ENCODE data around the gene UGCG. TPM values are rescaled to one million over a fixed set of nuclear protein-coding genes. Genes with fewer than 3 reads are reported as not detected.
"Not testable (repeated sequence)": the region's sequence is repeated elsewhere in the genome, so short reads cannot be mapped to it uniquely, and the experiment has no call there.

Gene UGCG
- total RNA-seq, 2 experiments from 2014 or later, result 21.8 to 23.2 TPM

- peaks cover 68% of the 10 kb centered on the region for H3K36me3 Mint-ChIP-seq (ENCODE audit: low read depth)
- no peak overlapping the region for H3K4me3 Mint-ChIP-seq
- peaks cover 24% of the 10 kb centered on the region for H3K4me1 Mint-ChIP-seq
- H3K27me3 Mint-ChIP-seq, result no peaks in the 10 kb centered on the region
- POLR2A ChIA-PET, result no interaction called here
- no peak for DNase-seq
- H3K27ac Mint-ChIP-seq, result no peak overlapping the region
- CTCF ChIA-PET, result interaction anchor here (1.7 to 2.9 kb wide), 4 partner anchors 8 to 21 kb away, joined by 4 to 9 read pairs (median 6); no protein-coding TSS in a partner anchor
- H3K9me3 Mint-ChIP-seq, result peaks cover 12% of the 10 kb centered on the region
These were observed 39.8 kb downstream of the UGCG start for GRCh38 chr9:111936391-111936790.

GRCh38 chr9:111937301-111937700, 40.7 kb downstream of the UGCG start:
- peak overlapping the region; percentile 76 for H3K27ac Mint-ChIP-seq
- no peak overlapping the region for H3K4me3 Mint-ChIP-seq

GRCh38 chr9:111937781-111938426, 41.3 kb downstream of the UGCG start:
- no peaks in the 10 kb centered on the region for H3K27me3 Mint-ChIP-seq

More at GRCh38 chr9:111937301-111937700, 40.7 kb downstream of the UGCG start:
- no peak for DNase-seq
- H3K4me1 Mint-ChIP-seq, result peaks cover 24% of the 10 kb centered on the region
- peaks cover 59% of the 10 kb centered on the region for H3K36me3 Mint-ChIP-seq (ENCODE audit: low read depth)
- CTCF ChIA-PET, result interaction anchor here (1.3 to 2.9 kb wide), 5 partner anchors 8 to 22 kb away, joined by 3 to 9 read pairs (median 5); no protein-coding TSS in a partner anchor
- peaks cover 12% of the 10 kb centered on the region for H3K9me3 Mint-ChIP-seq
- POLR2A ChIA-PET, result no interaction called here
- H3K27me3 Mint-ChIP-seq, result no peaks in the 10 kb centered on the region

GRCh38 chr9:111938427-111938800, 41.8 kb downstream of the UGCG start:
- peak overlapping the region; percentile 76 for H3K27ac Mint-ChIP-seq
- no peak for DNase-seq
- ChIA-PET CTCF (interaction anchor here (0.5 to 2.9 kb wide), 3 partner anchors 15 to 1242 kb away, joined by 3 to 9 read pairs (median 4); no protein-coding TSS in a partner anchor), POLR2A (no interaction called here)
- no peak overlapping the region for H3K4me3 Mint-ChIP-seq
- H3K4me1 Mint-ChIP-seq, result peaks cover 24% of the 10 kb centered on the region
- H3K9me3 Mint-ChIP-seq, result peaks cover 12% of the 10 kb centered on the region
- H3K36me3 Mint-ChIP-seq (ENCODE audit: low read depth), result peaks cover 51% of the 10 kb centered on the region
- no peaks in the 10 kb centered on the region for H3K27me3 Mint-ChIP-seq

More at GRCh38 chr9:111937781-111938426, 41.3 kb downstream of the UGCG start:
- Mint-ChIP-seq H3K36me3 (ENCODE audit: low read depth) (peaks cover 56% of the 10 kb centered on the region), H3K4me3 (peak overlapping the region; percentile 18), H3K9me3 (peaks cover 12% of the 10 kb centered on the region), H3K4me1 (peaks cover 24% of the 10 kb centered on the region), H3K27ac (peak overlapping the region; percentile 76)
- DNase-seq, result peak; percentile 43
- ChIA-PET CTCF (interaction anchor here (1.3 to 2.9 kb wide), 4 partner anchors 10 to 22 kb away, joined by 3 to 9 read pairs (median 6); no protein-coding TSS in a partner anchor), POLR2A (no interaction called here)

DNA sequence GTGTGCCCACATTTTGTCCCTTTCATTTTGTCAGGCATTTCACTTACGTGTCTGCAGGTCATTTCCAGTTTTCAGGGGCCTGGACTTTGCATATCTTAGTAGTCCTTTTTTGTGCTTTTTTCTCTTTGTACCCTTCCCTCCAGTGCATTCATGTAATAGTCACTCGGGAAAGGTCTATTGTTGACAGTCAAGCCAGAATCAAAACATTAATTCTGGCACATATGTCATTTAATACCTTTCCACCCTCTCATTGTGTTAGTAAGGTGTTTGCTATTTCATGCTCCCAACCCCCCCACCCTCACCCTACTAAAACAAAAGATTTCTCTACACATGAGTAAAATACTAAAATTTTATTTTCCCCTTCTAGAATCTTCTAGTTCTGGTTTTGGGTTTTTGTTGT, 42.7 kb downstream of the UGCG start:
- no peak overlapping the region for H3K4me3 Mint-ChIP-seq
- DNase-seq, result no peak
- peaks cover 12% of the 10 kb centered on the region for H3K9me3 Mint-ChIP-seq
- peaks cover 24% of the 10 kb centered on the region for H3K4me1 Mint-ChIP-seq
- POLR2A ChIA-PET, result no interaction called here
- H3K27ac Mint-ChIP-seq, result no peak overlapping the region
- peaks cover 43% of the 10 kb centered on the region for H3K36me3 Mint-ChIP-seq (ENCODE audit: low read depth)
- CTCF ChIA-PET, result interaction anchor here (1.1 to 2.9 kb wide), 2 partner anchors 14 to 24 kb away, joined by 3 to 9 read pairs; no protein-coding TSS in a partner anchor
- H3K27me3 Mint-ChIP-seq, result no peaks in the 10 kb centered on the region

GRCh38 chr9:111940697-111941096, 44.1 kb downstream of the UGCG start:
- ChIA-PET POLR2A (no interaction called here), CTCF (interaction anchor here (1.2 kb wide), 1 partner anchor 14 kb away, joined by 3 read pairs; no protein-coding TSS in a partner anchor)
- Mint-ChIP-seq H3K9me3 (peaks cover 12% of the 10 kb centered on the region), H3K27me3 (no peaks in the 10 kb centered on the region), H3K4me1 (peaks cover 38% of the 10 kb centered on the region), H3K36me3 (ENCODE audit: low read depth) (peaks cover 31% of the 10 kb centered on the region), H3K27ac (no peak overlapping the region), H3K4me3 (no peak overlapping the region)
- no peak for DNase-seq

GRCh38 chr9:111943200-111943599, 46.6 kb downstream of the UGCG start:
- CTCF ChIA-PET, result interaction anchor here (0.6 to 1.3 kb wide), 3 partner anchors 11 to 1928 kb away, joined by 3 read pairs; no protein-coding TSS in a partner anchor
- no peaks in the 10 kb centered on the region for H3K27me3 Mint-ChIP-seq
- H3K4me1 Mint-ChIP-seq, result peaks cover 28% of the 10 kb centered on the region
- no peak overlapping the region for H3K4me3 Mint-ChIP-seq
- peaks cover 10% of the 10 kb centered on the region for H3K36me3 Mint-ChIP-seq (ENCODE audit: low read depth)
- peaks cover 7% of the 10 kb centered on the region for H3K9me3 Mint-ChIP-seq
- H3K27ac Mint-ChIP-seq, result no peak overlapping the region
- POLR2A ChIA-PET, result no interaction called here
- DNase-seq, result no peak

- ChIA-PET POLR2A (no interaction called here), CTCF (interaction anchor here (0.6 to 1.3 kb wide), 3 partner anchors 29 to 1928 kb away, joined by 3 read pairs; no protein-coding TSS in a partner anchor)
These were observed 47.1 kb downstream of the UGCG start for GRCh38 chr9:111943746-111944145.

DNA sequence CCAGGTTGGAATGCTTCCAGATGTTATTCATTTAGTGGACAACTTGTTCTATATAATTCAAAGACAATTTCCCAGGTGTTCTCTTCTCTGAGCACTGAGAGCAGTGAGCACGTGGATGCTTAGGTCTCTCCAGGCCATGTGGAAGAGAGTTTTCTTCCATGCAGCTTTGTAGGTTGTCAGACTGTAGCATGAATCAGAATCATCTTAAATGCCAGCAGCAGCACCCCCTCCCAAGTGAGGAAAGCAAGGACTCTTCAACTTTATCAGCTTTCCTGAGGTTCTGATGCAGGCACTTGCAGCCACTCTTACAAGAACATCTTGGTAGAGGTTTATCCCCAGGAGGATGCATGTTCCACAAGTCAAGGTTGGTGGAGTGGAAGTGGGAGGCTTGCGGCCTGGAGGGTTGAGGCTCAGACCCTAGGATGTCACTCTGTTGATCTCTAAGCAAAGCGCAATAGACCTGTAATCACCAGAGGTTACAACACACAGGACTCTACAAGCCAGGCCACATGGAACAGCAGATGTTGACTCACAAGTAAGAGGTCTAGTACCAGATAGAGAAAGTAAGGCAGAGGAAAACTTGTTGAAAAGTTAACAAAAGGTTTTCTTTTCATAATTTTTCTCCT, 47.7 kb downstream of the UGCG start:
- Mint-ChIP-seq H3K9me3 (no peaks in the 10 kb centered on the region), H3K27ac (peak overlapping the region; percentile 1), H3K36me3 (ENCODE audit: low read depth) (no peaks in the 10 kb centered on the region), H3K4me3 (no peak overlapping the region), H3K4me1 (peaks cover 16% of the 10 kb centered on the region), H3K27me3 (no peaks in the 10 kb centered on the region)
- CTCF ChIA-PET, result interaction anchor here (0.6 to 1.5 kb wide), 2 partner anchors 8 to 178 kb away, joined by 3 to 4 read pairs; no protein-coding TSS in a partner anchor
- DNase-seq, result no peak
- POLR2A ChIA-PET, result no interaction called here

More at GRCh38 chr9:111943746-111944145, 47.1 kb downstream of the UGCG start:
- peaks cover 22% of the 10 kb centered on the region for H3K4me1 Mint-ChIP-seq
- H3K4me3 Mint-ChIP-seq, result no peak overlapping the region
- no peak for DNase-seq
- H3K9me3 Mint-ChIP-seq, result peaks cover 4% of the 10 kb centered on the region
- no peaks in the 10 kb centered on the region for H3K27me3 Mint-ChIP-seq
- H3K36me3 Mint-ChIP-seq (ENCODE audit: low read depth), result peaks cover 6% of the 10 kb centered on the region
- H3K27ac Mint-ChIP-seq, result no peak overlapping the region

DNA sequence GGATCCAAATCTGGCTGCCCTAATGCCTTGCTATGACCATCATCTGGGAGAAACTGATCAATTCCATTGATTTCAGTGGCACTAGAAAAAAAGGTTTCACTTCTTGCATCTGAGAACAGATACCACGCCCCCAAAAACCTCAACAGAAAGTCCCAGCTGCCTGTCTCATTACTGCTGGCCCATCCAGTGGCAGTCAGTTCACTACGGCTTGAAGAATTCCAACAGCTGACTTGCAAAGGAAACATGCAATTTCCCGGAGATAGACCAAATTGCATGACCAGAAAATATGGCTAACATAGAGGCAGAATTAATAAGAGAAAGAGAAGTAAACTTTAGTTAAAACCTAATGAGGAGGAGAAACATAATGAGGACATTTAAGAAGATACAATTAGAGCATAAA, 48.6 kb downstream of the UGCG start:
- Mint-ChIP-seq H3K36me3 (ENCODE audit: low read depth) (no peaks in the 10 kb centered on the region), H3K4me3 (no peak overlapping the region), H3K27ac (no peak overlapping the region), H3K4me1 (peaks cover 16% of the 10 kb centered on the region), H3K9me3 (no peaks in the 10 kb centered on the region), H3K27me3 (no peaks in the 10 kb centered on the region)
- POLR2A ChIA-PET, result no interaction called here
- CTCF ChIA-PET, result interaction anchor here (0.6 to 1.5 kb wide), 2 partner anchors 9 to 60 kb away, joined by 4 read pairs; no protein-coding TSS in a partner anchor
- DNase-seq, result peak; percentile 42

DNA sequence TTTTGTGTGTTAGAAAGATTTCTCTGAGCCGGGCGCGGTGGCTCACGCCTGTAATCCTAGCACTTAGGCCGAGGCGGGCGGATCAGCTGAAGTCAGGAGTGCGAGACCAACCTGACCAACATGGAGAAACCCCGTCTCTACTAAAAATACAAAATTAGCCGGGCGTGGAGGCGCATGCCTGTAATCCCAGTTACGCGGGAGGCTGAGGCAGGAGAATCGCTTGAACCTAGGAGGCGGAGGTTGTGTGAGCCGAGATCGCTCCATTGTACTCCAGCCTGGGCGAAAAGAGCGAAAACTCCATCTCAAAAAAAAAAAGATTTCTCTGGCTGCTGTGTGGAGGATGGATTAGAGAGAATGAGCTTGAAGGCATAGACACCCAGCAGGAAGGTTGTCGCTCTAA, 51.5 kb downstream of the UGCG start:
- POLR2A ChIA-PET, result interaction anchor here (0.6 kb wide), 1 partner anchor 647 kb away, joined by 7 read pairs; no protein-coding TSS in a partner anchor

DNA sequence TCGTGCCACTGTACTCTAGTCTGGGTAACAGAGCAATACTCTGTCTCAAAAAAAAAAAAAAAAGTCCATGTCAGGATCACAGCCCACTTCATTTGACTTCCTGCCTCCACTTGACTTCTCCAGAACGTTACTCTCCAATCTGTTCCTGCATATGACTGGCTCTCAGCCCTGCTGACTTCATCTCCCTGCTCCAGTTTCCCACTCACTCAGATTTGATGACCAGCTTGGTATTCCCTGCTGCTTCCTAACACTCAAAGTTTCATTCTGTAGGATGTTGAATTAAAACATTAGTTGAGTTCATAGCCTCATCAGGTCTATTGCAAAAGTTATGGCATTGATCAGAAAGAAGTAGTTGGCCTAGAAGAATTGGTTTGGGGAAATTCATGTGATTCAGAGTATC, 52.3 kb downstream of the UGCG start:
- CTCF ChIA-PET, result interaction anchor here (1.2 to 1.3 kb wide), 2 partner anchors 9 to 66 kb away, joined by 3 to 4 read pairs; no protein-coding TSS in a partner anchor
- Mint-ChIP-seq H3K4me1 (peaks cover 16% of the 10 kb centered on the region), H3K27ac (no peak overlapping the region), H3K36me3 (ENCODE audit: low read depth) (no peaks in the 10 kb centered on the region), H3K9me3 (no peaks in the 10 kb centered on the region), H3K27me3 (no peaks in the 10 kb centered on the region), H3K4me3 (no peak overlapping the region)
- POLR2A ChIA-PET, result interaction anchor here (0.6 kb wide), 1 partner anchor 646 kb away, joined by 7 read pairs; no protein-coding TSS in a partner anchor
- no peak for DNase-seq

More for the DNA sequence above, 51.5 kb downstream of the UGCG start:
- not testable (repeated sequence) for H3K36me3 Mint-ChIP-seq (ENCODE audit: low read depth); H3K4me3 Mint-ChIP-seq; H3K27ac Mint-ChIP-seq; H3K27me3 Mint-ChIP-seq; DNase-seq; H3K9me3 Mint-ChIP-seq
- H3K4me1 Mint-ChIP-seq, result peaks cover 16% of the 10 kb centered on the region
- CTCF ChIA-PET, result interaction anchor here (1.2 to 1.3 kb wide), 2 partner anchors 10 to 67 kb away, joined by 3 to 4 read pairs; no protein-coding TSS in a partner anchor

- Mint-ChIP-seq H3K4me3 (no peak overlapping the region), H3K4me1 (peaks cover 9% of the 10 kb centered on the region), H3K27ac (no peak overlapping the region), H3K36me3 (ENCODE audit: low read depth) (no peaks in the 10 kb centered on the region), H3K9me3 (no peaks in the 10 kb centered on the region), H3K27me3 (no peaks in the 10 kb centered on the region)
- ChIA-PET CTCF (no interaction called here), POLR2A (no interaction called here)
- DNase-seq, result no peak
These were observed 53.3 kb downstream of the UGCG start for GRCh38 chr9:111949919-111950318.
